Endothelial cell of umbilical vein (primary cell): ENCODE measurements around the gene C16orf74. TPM values are rescaled to one million over a fixed set of nuclear protein-coding genes. Genes with fewer than 3 reads are reported as not detected.

Source experiments
- BruUV-seq: library from RNA; stranded (reverse); fragments of 400-500 nt; replicated peaks from 2 replicates; lab custom pipeline; 2021; lab: Mats Ljungman, UMichigan
- CTCF ChIA-PET: fragments of 300-600, 350-600 bp; sonication (Branson Sonifier 250); formaldehyde crosslinking; loops from one replicate; lab custom pipeline; 2021; ENCODE audit warnings: antibody characterized with exemption, inconsistent platforms; lab: Charles Lee
- POLR2A ChIA-PET: fragments of 300-600, 350-600 bp; sonication (Branson Sonifier 250); formaldehyde crosslinking; loops from one replicate; lab custom pipeline; 2021; ENCODE audit warnings: antibody characterized with exemption, inconsistent platforms; lab: Charles Lee
- DNase-seq: peaks from one replicate; pipeline ENCODE4 v3.0.0-alpha.2; 2011; ENCODE audit warnings: low read depth, low spot score
- FAIRE-seq: peaks from 2 replicates; lab custom pipeline; 2011; peaks lifted over from hg19 to GRCh38; lab: Jason Lieb, UNC
- H2AFZ ChIP-seq: 2 replicates; pipeline ENCODE4 v1.6.0; 2012; ENCODE audit warnings: low read depth, low read length, control low read depth, inconsistent platforms
- H3K27ac ChIP-seq: 2 replicates; pipeline ENCODE4 v1.5.1; 2011; ENCODE audit warnings: low read depth, mild to moderate bottlenecking, control low read depth, low read length, moderate library complexity; ENCODE audit not compliant: insufficient read depth
- H3K27me3 ChIP-seq, 2 experiments: 2 replicates each; pipeline versions ENCODE4 v1.6.0 to v1.6.1; 2011; ENCODE audit warnings: low read length in 2 of 2, mixed read lengths in 1 of 2; ENCODE audit not compliant: control insufficient read depth in 2 of 2, insufficient read depth in 2 of 2
- H3K36me3 ChIP-seq, 2 experiments: 2 replicates in 1 of 2; 3 replicates in 1 of 2; pipeline ENCODE4 v1.5.1; 2011; ENCODE audit warnings: low read length in 2 of 2, mild to moderate bottlenecking in 1 of 2, moderate library complexity in 1 of 2; ENCODE audit not compliant: control insufficient read depth in 2 of 2, insufficient read depth in 2 of 2; ENCODE audit errors: extremely low read depth in 1 of 2
- H3K4me1 ChIP-seq: 3 replicates; pipeline ENCODE4 v1.5.1; 2011; ENCODE audit warnings: mild to moderate bottlenecking, low read length; ENCODE audit not compliant: control insufficient read depth, insufficient read depth; ENCODE audit errors: extremely low read depth
- H3K4me2 ChIP-seq: 2 replicates; pipeline ENCODE4 v1.6.1; 2011; ENCODE audit warnings: low read length, control low read depth, mixed read lengths; ENCODE audit not compliant: insufficient read depth
- H3K4me3 ChIP-seq, 3 experiments: fragments of 200-600 bp in 1 of 3; sonication (generic), shearing (Covaris generic) in 1 of 3; replicated peaks in 1 of 3; 2 replicates each; pipeline ENCODE4 v1.5.1; 2011 to 2016; ENCODE audit warnings: control low read depth in 3 of 3, low read length in 3 of 3, mild to moderate bottlenecking in 2 of 3, inconsistent platforms in 1 of 3, low read depth in 1 of 3, moderate library complexity in 1 of 3; ENCODE audit not compliant: insufficient read depth in 1 of 3
- H3K79me2 ChIP-seq: 2 replicates; pipeline ENCODE4 v1.6.0; 2012; ENCODE audit warnings: low read length, inconsistent platforms; ENCODE audit not compliant: control insufficient read depth, insufficient read depth
- H3K9ac ChIP-seq: replicated peaks from 2 replicates; pipeline ENCODE3; 2011; ENCODE audit warnings: low read length, control low read depth; ENCODE audit not compliant: insufficient read depth; ENCODE audit errors: extremely low read depth
- H3K9me1 ChIP-seq: replicated peaks from 3 replicates; pipeline ENCODE4 v1.6.0; 2011; ENCODE audit warnings: mild to moderate bottlenecking, low read length; ENCODE audit not compliant: control insufficient read depth, insufficient read depth; ENCODE audit errors: extremely low read depth
- H3K9me3 ChIP-seq: replicated peaks from 2 replicates; pipeline ENCODE4 v1.5.1; 2012; ENCODE audit warnings: low read length, inconsistent platforms; ENCODE audit not compliant: control insufficient read depth, insufficient read depth
- H4K20me1 ChIP-seq: replicated peaks from 2 replicates; pipeline ENCODE3; 2011; ENCODE audit warnings: mild to moderate bottlenecking, low read length; ENCODE audit not compliant: control insufficient read depth, insufficient read depth; ENCODE audit errors: extremely low read depth
- CTCF ChIP-seq, 2 donors: IDR thresholded peaks; 1 replicate in 1 of 2; 2 replicates in 1 of 2; pipeline ENCODE4 v1.5.1; 2011; ENCODE audit warnings: low read length in 2 of 2, mild to moderate bottlenecking in 2 of 2, moderate library complexity in 2 of 2, control low read depth in 1 of 2, inconsistent platforms in 1 of 2, low read depth in 1 of 2; ENCODE audit not compliant: insufficient read depth in 1 of 2; ENCODE audit errors: extremely low read depth in 1 of 2
- EZH2 ChIP-seq: IDR thresholded peaks from 2 replicates; pipeline ENCODE4 v1.6.1; 2012; ENCODE audit warnings: borderline replicate concordance, low read depth, mild to moderate bottlenecking, moderate library complexity, low read length, inconsistent platforms; ENCODE audit not compliant: severe bottlenecking
- FOS ChIP-seq: IDR thresholded peaks from 2 replicates; pipeline ENCODE4 v1.6.1; 2011; ENCODE audit warnings: mild to moderate bottlenecking, low read length, moderate library complexity, borderline replicate concordance; ENCODE audit not compliant: insufficient read depth
- GATA2 ChIP-seq: IDR thresholded peaks from 2 replicates; pipeline ENCODE4 v1.7.0; 2011; ENCODE audit warnings: low read depth, mild to moderate bottlenecking, moderate library complexity, mixed read lengths, low read length; ENCODE audit not compliant: insufficient read length, insufficient read depth
- JUN ChIP-seq: IDR thresholded peaks from 2 replicates; pipeline ENCODE4 v1.6.1; 2011; ENCODE audit warnings: borderline replicate concordance, low read depth; ENCODE audit not compliant: insufficient read length, insufficient read depth
- MYC ChIP-seq: IDR thresholded peaks from one replicate; pipeline ENCODE4 v1.6.1; 2011; ENCODE audit warnings: mild to moderate bottlenecking, low read depth, low read length
- POLR2A ChIP-seq: IDR thresholded peaks from 2 replicates; pipeline ENCODE4 v1.6.1; 2012; ENCODE audit warnings: low read depth, mild to moderate bottlenecking, control low read depth, low read length
- POLR2AphosphoS5 ChIP-seq: IDR thresholded peaks from 2 replicates; pipeline ENCODE4 v1.6.1; 2012; ENCODE audit warnings: low read depth, mild to moderate bottlenecking, control low read depth, low read length, moderate library complexity; ENCODE audit not compliant: insufficient read depth
- dilution Hi-C: fragments of 300-500 bp; cut with MboI; formaldehyde crosslinking; loops from one replicate; pipeline ENCODE4 v1.15.0; 2019; ENCODE audit warnings: low sequenced_read_pairs; ENCODE audit not compliant: extremely low pct_ligation_motif_present
- intact Hi-C: fragments of 100-400 bp; cut with micrococcal nuclease; formaldehyde crosslinking; loops from one replicate; pipeline ENCODE4 v1.10.0; 2022
- polyA plus RNA-seq, 4 experiments: library from polyadenylated mRNA; depleted of rRNA in 3 of 4; stranded (reverse) in 3 of 4; unstranded in 1 of 4; fragments of >200 nt; gene quantifications; 2 replicates each; pipeline versions ENCODE4 v1.2.1 to v1.2.3, GENCODE V29; 2011 to 2012; ENCODE audit warnings: missing spikeins in 1 of 4
- total RNA-seq: library from RNA; stranded (reverse); gene quantifications from 2 replicates; pipeline ENCODE4 v1.2.3, GENCODE V29; 2021
- TF ChIP-seq, protein P1 (sequence below): IDR thresholded peaks from 2 replicates; pipeline ENCODE4 v1.6.1; 2011; ENCODE audit not compliant: insufficient read depth, insufficient read length

The C16orf74 gene
- total and polyA plus RNA-seq, 2 donors (not counting 3 experiments of a cell fraction or from before 2014, with no cell fraction given): 12.1 to 38.7 TPM

GRCh38 chr16:85683363-85683762 is 67.5 kb downstream of the C16orf74 start:
- Histone ChIP-seq H3K79me2 (peaks cover 1% of the 10 kb centered on the region), H3K4me3 (no peak overlapping the region), H3K9ac (no peak overlapping the region), H3K36me3 (peaks cover 0 to 3% of the 10 kb centered on the region in 2 experiments), H3K4me2 (no peak overlapping the region), H3K27me3 (no peaks in the 10 kb centered on the region), H3K9me3 (no peaks in the 10 kb centered on the region), H3K9me1 (no peaks in the 10 kb centered on the region), H2AFZ (no peak overlapping the region), H4K20me1 (no peaks in the 10 kb centered on the region), H3K27ac (no peak overlapping the region), H3K4me1 (no peaks in the 10 kb centered on the region)
- dilution Hi-C loops: no loop called here
- FAIRE-seq (no peak), DNase-seq (no peak)
- no TSS peak for BruUV-seq
- intact Hi-C loops: no loop called here
- TF ChIP-seq POLR2AphosphoS5 (no peak), GATA2 (no peak), JUN (no peak), CTCF (IDR thresholded peaks at IDR 0.05; ENCODE audit: extremely low read depth in 1 of 2, insufficient read depth in 1 of 2, low read depth in 1 of 2, low read length in 2 of 2) (no peak), FOS (no peak), MYC (no peak), EZH2 (no peak), POLR2A (no peak)
- TF ChIP-seq, protein P1, sequence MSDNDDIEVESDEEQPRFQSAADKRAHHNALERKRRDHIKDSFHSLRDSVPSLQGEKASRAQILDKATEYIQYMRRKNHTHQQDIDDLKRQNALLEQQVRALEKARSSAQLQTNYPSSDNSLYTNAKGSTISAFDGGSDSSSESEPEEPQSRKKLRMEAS: no peak
- POLR2A ChIA-PET: no interaction called here
- CTCF ChIA-PET: interaction anchor here (0.8 to 2.0 kb wide), 6 partner anchors 9 to 34 kb away, joined by 3 to 6 read pairs (median 4); no protein-coding TSS in a partner anchor
